Bronchial epithelial cell (primary cell): ENCODE data around the gene SERTAD2. TPM values are rescaled to one million over a fixed set of nuclear protein-coding genes. Genes with fewer than 3 reads are reported as not detected.

Experiments used
- DNase-seq: peaks from one replicate; pipeline ENCODE4 v3.0.0-alpha.2; 2010; ENCODE audit warnings: low read depth
- FAIRE-seq: peaks from 2 replicates; lab custom pipeline; 2011; peaks lifted over from hg19 to GRCh38; lab: Jason Lieb, UNC
- H3K27me3 ChIP-seq: 2 replicates; pipeline ENCODE4 v1.5.1; 2011; ENCODE audit warnings: low read length; ENCODE audit not compliant: control insufficient read depth, insufficient read depth
- H3K36me3 ChIP-seq: 2 replicates; pipeline ENCODE4 v1.5.1; 2011; ENCODE audit warnings: low read length; ENCODE audit not compliant: control insufficient read depth, insufficient read depth
- H3K4me3 ChIP-seq: 2 replicates; pipeline ENCODE4 v1.5.1; 2011; ENCODE audit warnings: mild to moderate bottlenecking, low read depth, low read length, control low read depth
- total RNA-seq: library from RNA; depleted of rRNA; stranded (reverse); fragments of >200 nt; gene quantifications from 2 replicates; pipeline ENCODE4 v1.2.1, GENCODE V29; 2014
- TF ChIP-seq, protein P1 (sequence below): IDR thresholded peaks from 2 replicates; pipeline ENCODE4 v1.5.1; 2011; ENCODE audit warnings: mild to moderate bottlenecking, moderate library complexity, low read length, control low read depth, inconsistent platforms; ENCODE audit not compliant: insufficient read depth, severe bottlenecking

Gene SERTAD2
- total RNA-seq, 1 donor from 2014 or later: 4.2 TPM

DNA sequence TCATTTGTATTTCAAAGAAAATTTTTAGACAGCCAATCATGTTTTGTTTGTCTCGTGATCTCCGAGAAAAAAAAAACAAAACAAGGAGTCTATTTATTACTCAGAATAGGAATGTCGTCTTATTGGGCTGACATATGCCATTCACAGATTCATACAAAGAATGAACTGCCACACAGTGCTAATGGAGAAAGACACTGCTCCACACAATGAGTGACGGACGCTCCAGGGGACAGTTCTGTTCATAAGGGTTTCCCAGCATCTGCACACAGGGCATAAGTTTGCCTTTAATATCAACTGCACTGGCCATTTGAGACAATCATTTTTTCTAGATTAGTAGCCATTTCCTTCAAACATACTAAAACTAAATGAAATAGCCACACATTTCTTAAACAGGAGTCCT lies 3.4 kb downstream of the SERTAD2 start:
- DNase-seq (no peak), FAIRE-seq (no peak)
- Histone ChIP-seq H3K27me3 (no peaks in the 10 kb centered on the region), H3K36me3 (no peaks in the 10 kb centered on the region), H3K4me3 (no peak overlapping the region)
- TF ChIP-seq, protein P1, sequence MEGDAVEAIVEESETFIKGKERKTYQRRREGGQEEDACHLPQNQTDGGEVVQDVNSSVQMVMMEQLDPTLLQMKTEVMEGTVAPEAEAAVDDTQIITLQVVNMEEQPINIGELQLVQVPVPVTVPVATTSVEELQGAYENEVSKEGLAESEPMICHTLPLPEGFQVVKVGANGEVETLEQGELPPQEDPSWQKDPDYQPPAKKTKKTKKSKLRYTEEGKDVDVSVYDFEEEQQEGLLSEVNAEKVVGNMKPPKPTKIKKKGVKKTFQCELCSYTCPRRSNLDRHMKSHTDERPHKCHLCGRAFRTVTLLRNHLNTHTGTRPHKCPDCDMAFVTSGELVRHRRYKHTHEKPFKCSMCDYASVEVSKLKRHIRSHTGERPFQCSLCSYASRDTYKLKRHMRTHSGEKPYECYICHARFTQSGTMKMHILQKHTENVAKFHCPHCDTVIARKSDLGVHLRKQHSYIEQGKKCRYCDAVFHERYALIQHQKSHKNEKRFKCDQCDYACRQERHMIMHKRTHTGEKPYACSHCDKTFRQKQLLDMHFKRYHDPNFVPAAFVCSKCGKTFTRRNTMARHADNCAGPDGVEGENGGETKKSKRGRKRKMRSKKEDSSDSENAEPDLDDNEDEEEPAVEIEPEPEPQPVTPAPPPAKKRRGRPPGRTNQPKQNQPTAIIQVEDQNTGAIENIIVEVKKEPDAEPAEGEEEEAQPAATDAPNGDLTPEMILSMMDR: no peak

DNA sequence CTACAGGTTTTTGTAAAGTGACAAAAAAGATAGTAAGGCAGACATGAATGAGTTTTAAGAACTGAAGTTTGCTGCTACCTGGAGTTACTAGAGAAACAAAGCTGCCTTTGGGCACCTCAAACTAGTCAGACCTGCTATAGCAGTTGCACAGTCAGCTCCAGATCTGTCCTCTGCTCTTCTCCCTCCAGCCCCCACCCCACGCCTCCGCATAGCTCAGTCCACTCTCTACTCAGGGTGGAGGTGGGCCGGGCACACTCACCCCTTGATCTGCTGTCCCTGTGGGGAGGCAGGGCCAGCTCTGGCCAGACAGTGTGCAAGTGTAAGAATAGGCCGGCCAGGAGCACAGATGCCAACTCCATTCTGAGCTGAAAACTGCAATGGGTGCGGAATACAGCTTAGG lies 4.1 kb downstream of the SERTAD2 start:
- H3K4me3 ChIP-seq: peak overlapping the region; percentile 4
- DNase-seq: peak; percentile 71
- H3K36me3 ChIP-seq: no peaks in the 10 kb centered on the region
- no peak for FAIRE-seq
- TF ChIP-seq, protein P1: no peak
- no peaks in the 10 kb centered on the region for H3K27me3 ChIP-seq

DNA sequence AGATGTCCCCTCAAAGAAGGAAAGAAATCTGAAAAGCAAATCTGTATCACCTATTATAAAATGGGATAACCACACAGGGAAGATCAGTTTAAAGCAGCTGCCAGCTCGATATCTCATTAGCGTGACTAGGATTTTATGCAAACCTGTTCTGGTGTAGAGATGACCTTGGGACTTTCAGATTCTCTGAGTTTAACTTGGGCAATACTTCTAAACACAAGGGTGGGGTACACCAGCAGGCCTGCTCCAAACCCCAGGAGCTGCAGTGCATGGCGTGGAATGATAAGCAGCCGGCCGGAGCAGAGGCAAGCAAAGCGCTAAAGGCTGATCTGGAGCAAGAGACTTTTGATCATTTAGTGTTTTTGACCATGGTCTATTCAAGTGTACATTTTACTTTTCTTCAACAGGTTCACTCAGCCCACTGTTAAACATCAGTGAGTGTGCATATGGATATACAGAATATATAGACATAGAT lies 4.7 kb downstream of the SERTAD2 start:
- Histone ChIP-seq H3K4me3 (no peak overlapping the region), H3K27me3 (no peaks in the 10 kb centered on the region), H3K36me3 (no peaks in the 10 kb centered on the region)
- FAIRE-seq: no peak
- TF ChIP-seq, protein P1: no peak
- no peak for DNase-seq

DNA sequence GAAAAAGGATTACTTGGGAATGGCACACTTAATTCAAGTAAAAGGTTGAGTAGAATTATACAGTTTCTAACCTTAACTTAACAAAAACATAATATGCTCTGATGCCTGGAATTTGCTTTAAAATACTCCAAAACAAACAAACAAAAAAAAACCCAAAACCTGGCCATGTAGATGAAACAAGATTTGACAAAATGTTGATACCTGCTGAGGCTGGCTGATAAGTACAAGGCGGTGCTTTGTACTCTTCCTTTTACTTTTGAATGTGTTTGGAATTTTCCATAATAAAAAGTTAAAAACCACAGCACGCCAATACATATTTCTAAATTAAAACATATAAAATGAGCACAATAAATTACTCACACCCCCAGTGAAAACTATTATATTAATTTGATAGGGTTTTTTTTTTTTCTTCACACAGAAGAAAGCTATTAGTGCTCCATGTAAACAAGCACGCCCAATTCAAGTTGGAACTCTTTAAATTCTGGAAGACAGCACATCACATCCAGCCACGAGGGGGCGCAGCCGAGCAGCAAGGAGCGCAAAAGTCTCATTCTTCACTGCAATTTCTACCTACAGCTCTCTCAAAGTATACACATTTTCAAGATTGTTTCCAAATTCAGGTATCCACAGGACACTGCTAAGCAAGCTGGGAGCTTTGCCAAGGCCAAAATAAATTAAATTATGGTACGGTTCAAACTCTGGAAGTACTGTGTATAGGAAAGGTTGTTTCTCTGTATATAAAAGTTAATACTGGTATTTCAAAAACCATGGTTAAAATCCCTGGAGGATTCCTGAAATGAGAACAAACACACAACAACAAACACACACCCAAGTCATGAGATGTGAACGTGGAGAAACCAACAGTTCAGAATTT lies 7.5 kb downstream of the SERTAD2 start:
- Histone ChIP-seq H3K36me3 (peaks cover 2% of the 10 kb centered on the region), H3K4me3 (no peak overlapping the region), H3K27me3 (no peaks in the 10 kb centered on the region)
- peak; percentile 68 for DNase-seq
- FAIRE-seq: no peak
- TF ChIP-seq, protein P1: peak; percentile 84

DNA sequence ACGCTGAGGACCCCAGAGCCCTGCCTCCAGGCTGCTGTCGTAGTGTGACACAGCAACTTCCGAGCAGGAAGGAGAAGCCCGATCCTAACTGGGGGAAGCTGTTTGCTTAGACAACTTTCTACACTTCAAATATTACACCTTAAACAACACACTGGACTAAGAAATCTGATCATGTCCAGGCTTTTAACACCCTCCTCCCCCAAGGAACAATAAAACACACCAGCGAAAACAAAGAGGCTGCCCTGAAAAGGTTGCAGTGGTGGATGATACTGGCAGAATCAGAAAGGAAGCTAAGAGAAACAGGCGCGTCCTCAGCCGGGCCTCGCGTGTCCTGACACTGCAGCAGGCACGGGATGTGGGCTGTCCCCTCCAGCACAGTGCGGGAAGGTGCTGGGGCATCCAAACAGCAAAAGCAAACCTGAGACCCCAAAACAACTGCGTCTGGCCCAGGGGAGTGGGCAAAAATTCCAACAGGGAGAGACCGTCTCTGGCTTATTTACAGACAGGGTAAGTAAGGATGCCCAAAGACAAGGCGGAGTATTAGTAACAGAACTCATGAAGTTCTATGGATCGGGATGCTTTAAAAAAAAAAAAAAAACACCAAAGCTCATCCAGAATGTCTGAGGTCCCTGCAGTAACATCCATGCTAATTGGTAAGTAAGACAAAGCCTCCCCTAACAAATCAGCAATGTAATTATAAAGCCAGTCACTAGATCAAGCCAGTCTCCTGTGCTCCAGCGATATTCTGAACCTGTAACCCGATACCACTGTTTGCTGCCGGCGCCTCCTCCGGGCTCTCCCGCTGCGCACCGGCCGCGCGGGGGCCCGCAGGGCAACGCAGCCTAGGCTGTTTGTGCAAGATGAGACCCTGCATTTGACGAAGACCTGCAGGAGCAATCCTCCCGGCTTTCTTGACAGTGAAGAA lies 9.0 kb downstream of the SERTAD2 start:
- TF ChIP-seq, protein P1: no peak
- FAIRE-seq (no peak), DNase-seq (peak; percentile 68)

More for the DNA sequence above, 9.0 kb downstream of the SERTAD2 start:
- Histone ChIP-seq H3K36me3 (peaks cover 2% of the 10 kb centered on the region), H3K27me3 (no peaks in the 10 kb centered on the region), H3K4me3 (peak overlapping the region; percentile 7)
